Choroid plexus epithelial cell (primary cell): ENCODE data around the gene PAX5.

ENCODE experiments used
- DNase-seq: peaks from one replicate; pipeline ENCODE4 v3.0.0-alpha.2; 2010; ENCODE audit warnings: low read depth
- H3K4me3 ChIP-seq: 2 replicates; pipeline ENCODE4 v1.5.1; 2011; ENCODE audit warnings: low read depth, mild to moderate bottlenecking, control low read depth, low read length, moderate library complexity
- CTCF ChIP-seq: conservative IDR thresholded peaks from 2 replicates; pipeline ENCODE4 v1.5.1; 2011; ENCODE audit warnings: low read depth, mild to moderate bottlenecking, control low read depth, inconsistent platforms, low read length, moderate library complexity

Gene PAX5

DNA sequence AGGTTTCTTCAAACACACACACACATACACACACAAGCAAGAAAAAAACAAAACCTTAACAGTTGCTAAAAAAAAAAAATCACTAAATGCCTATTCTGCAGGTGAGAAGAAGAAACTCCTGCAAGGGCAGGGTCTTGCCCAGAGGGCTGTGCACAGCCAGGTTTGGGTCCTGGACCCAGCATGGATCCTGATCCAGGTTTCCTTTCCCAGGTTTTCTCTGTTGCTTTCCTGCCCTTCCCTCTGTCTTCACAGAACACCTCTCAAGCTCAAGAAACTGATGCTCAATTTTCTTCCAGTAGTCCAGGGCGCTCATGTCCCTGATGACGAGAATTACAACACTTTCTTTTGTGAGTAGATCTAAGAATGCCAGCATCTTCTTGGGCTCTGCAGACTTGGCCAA is 136.6 kb downstream of the PAX5 start:
- DNase-seq = no peak
- no peak for TF ChIP-seq CTCF
- no peak overlapping the region for H3K4me3 ChIP-seq

DNA sequence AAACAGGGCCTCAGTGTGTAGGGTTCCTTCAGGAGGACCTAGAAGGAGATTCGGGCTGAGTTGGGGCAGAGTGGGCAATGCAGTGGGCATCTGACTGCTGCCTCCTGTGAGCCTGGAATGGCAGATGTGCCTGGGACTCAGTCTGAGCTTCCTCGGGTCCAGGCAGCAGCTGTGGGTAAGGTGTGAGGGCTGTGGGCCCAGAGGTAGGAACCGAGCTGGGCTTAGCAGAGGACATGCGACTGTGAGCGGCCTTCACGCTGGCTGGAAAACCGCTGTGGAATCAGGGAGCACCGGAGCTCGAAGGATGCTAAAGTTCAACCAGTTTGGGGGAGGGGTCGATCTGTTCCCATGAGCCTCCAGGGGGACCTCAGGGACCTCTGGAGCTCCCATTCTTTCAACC is 137.0 kb downstream of the PAX5 start:
- no peak for TF ChIP-seq CTCF
- DNase-seq = no peak
- H3K4me3 ChIP-seq = no peak overlapping the region

DNA sequence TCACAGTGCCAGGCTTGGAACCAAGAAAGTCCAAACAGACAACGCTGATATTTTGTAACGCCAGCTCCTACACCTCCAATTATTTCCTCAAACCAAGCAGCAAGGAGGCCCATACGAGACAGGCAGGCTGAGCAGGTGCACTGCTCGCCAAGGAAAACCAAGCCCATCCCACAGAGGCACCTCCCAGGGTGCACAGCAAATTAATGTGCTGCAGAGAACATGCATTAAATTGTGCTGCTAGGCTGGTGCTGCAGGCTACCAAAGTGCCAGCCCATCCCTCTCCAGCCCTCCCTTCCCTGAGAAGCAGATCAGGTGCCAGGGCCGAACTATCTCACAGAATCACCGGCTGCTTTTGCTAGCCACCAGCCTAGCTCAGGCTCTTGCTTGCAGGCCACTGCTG is 137.8 kb downstream of the PAX5 start:
- no peak overlapping the region for H3K4me3 ChIP-seq
- no peak for DNase-seq
- no peak for TF ChIP-seq CTCF

DNA sequence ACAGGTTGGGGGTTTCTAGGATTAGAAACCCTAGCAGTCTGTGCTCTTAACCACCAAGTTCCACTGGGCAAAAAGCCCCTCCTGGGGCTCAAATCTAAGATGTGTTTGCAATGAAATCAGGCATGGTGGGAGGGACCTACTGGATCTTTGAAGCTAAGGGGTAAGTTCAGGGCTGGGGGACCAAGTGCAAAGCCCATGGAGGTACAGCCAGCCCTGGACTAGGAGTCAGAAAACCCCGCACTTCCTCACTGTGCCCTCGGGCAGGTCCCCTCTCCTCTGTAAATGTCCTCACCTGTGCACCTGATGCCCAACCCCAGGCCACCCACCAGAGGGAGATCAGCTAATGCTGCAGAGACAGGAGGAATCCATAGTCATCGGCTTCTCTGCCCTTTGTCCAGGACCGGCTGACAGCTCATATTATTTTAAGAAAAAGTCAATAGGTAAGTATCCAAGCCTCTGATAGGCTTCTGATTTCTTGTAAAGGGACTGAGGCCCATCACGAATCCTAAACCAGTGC is 138.3 kb downstream of the PAX5 start:
- DNase-seq = no peak
- H3K4me3 ChIP-seq = no peak overlapping the region
- TF ChIP-seq CTCF = no peak

- no peak for DNase-seq
- no peak overlapping the region for H3K4me3 ChIP-seq
- no peak for TF ChIP-seq CTCF
Observed at GRCh38 chr9:36894695-36895310, 139.3 kb downstream of the PAX5 start.

- no peak for TF ChIP-seq CTCF
- no peak overlapping the region for H3K4me3 ChIP-seq
Observed at GRCh38 chr9:36893911-36894310, 140.2 kb downstream of the PAX5 start.

DNA sequence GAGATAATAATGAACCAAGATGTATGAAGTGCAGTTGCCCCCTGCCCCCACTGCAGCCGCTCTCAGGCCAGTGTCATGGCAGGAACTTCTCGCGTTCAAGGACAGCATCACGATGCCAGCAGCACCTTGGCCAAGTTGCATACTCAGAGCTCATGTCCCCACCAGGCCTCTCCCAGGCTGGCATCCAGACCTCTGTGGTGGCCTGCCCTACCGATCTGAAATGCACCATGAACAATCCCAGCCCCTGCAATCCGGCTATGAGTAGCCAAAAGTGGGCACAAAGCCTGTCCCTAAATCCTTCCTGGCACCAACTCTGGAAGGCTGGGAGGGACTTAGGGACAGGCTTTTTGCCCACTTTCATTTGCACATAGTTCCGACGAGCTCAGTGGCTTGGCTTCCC is 140.9 kb downstream of the PAX5 start:
- DNase-seq = no peak
- no peak overlapping the region for H3K4me3 ChIP-seq
- no peak for TF ChIP-seq CTCF

More at GRCh38 chr9:36893911-36894310, 140.2 kb downstream of the PAX5 start:
- no peak for DNase-seq
